C4-2B (cell line): Measurements from ENCODE around the gene LRRC4C.

ENCODE experiments used
- ZFX ChIP-seq: fragments of 450-650 bp; IDR thresholded peaks from 2 replicates; pipeline ENCODE4 v1.6.1; 2017
- TF ChIP-seq, protein P1 (sequence below): fragments of 450-650 bp; conservative IDR thresholded peaks from 2 replicates; pipeline ENCODE4 v1.5.1; 2017; ENCODE audit warnings: mild to moderate bottlenecking

DNA sequence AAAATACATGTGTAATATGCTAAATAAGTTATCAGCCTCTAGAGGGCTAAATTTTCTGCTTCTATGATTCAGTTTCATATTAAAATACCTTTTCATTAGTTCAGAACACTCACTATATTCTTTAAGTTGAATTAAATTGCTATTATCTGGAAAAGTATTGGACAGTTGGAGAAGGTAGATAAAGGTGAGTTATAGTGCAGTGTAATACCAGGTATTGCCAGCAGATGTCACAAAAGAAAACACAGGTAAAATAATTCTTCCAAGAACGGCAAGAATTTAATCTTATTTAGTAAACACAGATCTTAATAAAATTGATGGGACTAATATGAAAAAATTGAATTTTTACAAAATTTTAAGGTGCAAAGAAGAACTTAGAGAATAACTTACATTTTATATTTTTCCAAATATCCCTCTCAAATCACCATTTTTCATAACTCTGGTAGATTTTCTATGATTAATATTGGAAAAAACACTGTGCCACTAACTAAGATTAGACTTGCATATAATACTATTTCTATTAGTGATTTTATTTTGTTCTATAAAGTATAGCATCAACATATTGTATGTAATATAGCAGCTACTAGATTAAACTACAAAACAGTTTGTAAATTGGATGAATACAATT is 1.7 kb upstream of the LRRC4C start:
- TF ChIP-seq, protein P1, sequence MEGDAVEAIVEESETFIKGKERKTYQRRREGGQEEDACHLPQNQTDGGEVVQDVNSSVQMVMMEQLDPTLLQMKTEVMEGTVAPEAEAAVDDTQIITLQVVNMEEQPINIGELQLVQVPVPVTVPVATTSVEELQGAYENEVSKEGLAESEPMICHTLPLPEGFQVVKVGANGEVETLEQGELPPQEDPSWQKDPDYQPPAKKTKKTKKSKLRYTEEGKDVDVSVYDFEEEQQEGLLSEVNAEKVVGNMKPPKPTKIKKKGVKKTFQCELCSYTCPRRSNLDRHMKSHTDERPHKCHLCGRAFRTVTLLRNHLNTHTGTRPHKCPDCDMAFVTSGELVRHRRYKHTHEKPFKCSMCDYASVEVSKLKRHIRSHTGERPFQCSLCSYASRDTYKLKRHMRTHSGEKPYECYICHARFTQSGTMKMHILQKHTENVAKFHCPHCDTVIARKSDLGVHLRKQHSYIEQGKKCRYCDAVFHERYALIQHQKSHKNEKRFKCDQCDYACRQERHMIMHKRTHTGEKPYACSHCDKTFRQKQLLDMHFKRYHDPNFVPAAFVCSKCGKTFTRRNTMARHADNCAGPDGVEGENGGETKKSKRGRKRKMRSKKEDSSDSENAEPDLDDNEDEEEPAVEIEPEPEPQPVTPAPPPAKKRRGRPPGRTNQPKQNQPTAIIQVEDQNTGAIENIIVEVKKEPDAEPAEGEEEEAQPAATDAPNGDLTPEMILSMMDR, result peak; percentile 87
- TF ChIP-seq ZFX, result no peak
